ENCODE results near the gene RPS16. TPM values are rescaled to one million over a fixed set of nuclear protein-coding genes. Genes with fewer than 3 reads are reported as not detected.
A peak's percentile ranks its signal among the peaks of the same experiment; 100 is the strongest.

RPS16 gene
- total and polyA plus RNA-seq, 9 of the 15 experiments (the other 6 are each of a cell fraction or from before 2014, with no cell fraction given): 82.6 to 3,671 (median 2,204) TPM

DNA sequence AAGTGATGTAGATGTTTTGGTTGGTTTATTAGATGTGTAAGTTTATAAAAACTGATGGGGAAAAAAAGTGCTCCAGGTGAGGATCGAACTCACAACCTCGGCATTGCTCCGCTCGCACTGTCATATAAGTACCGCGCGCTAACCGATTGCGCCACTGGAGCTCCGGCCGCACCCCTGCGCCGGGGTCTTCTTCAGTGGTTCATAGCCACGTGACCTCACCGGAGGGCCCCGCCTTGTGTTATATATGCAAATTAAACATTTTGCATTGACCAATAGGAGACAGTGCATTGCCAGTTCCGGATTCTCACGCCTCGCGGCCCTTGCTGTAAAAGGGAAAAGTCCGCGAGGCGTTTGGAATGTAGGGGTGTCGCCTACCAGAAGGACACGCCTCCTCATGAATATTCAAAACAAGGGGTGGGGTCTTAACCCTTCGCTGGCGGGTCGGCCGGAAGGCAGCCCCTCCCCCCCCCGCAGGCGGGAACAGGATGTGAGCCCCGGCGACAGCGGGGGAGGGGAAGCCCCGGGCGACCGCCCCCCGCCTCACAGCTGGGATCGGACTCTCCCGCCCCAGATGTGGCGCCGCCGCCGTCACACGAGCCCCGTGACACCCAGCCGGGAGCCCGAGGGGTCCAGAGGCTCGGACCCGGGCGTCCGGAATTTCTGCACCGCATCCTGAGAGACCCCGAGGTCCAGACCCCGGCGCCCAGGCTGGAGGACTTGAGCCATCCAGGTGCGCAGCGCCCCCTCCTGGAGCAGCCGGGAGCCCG is 23.5 kb downstream of the RPS16 start, which contains the start of gene PLEKHG2 (continued):
- TF ChIP-seq, protein P1, sequence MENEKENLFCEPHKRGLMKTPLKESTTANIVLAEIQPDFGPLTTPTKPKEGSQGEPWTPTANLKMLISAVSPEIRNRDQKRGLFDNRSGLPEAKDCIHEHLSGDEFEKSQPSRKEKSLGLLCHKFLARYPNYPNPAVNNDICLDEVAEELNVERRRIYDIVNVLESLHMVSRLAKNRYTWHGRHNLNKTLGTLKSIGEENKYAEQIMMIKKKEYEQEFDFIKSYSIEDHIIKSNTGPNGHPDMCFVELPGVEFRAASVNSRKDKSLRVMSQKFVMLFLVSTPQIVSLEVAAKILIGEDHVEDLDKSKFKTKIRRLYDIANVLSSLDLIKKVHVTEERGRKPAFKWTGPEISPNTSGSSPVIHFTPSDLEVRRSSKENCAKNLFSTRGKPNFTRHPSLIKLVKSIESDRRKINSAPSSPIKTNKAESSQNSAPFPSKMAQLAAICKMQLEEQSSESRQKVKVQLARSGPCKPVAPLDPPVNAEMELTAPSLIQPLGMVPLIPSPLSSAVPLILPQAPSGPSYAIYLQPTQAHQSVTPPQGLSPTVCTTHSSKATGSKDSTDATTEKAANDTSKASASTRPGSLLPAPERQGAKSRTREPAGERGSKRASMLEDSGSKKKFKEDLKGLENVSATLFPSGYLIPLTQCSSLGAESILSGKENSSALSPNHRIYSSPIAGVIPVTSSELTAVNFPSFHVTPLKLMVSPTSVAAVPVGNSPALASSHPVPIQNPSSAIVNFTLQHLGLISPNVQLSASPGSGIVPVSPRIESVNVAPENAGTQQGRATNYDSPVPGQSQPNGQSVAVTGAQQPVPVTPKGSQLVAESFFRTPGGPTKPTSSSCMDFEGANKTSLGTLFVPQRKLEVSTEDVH (IDR thresholded peaks at IDR 0.05; ENCODE audit: low read depth, partially characterized antibody): peak; percentile 64
- TF ChIP-seq ZNF124 (CRISPR knock-in tag; IDR thresholded peaks at IDR 0.05): no peak
- TF ChIP-seq NEUROD1 (IDR thresholded peaks at IDR 0.05; ENCODE audit: borderline replicate concordance, low read depth, low read length, partially characterized antibody): no peak
- TF ChIP-seq SMARCB1 (IDR thresholded peaks at IDR 0.05; ENCODE audit: insufficient read length, low read depth): no peak
- TF ChIP-seq GATAD2B (IDR thresholded peaks at IDR 0.05; ENCODE audit: borderline replicate concordance): peak; percentile 95
- TF ChIP-seq, protein P2, sequence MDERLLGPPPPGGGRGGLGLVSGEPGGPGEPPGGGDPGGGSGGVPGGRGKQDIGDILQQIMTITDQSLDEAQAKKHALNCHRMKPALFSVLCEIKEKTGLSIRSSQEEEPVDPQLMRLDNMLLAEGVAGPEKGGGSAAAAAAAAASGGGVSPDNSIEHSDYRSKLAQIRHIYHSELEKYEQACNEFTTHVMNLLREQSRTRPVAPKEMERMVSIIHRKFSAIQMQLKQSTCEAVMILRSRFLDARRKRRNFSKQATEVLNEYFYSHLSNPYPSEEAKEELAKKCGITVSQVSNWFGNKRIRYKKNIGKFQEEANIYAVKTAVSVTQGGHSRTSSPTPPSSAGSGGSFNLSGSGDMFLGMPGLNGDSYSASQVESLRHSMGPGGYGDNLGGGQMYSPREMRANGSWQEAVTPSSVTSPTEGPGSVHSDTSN (CRISPR knock-in tag; IDR thresholded peaks at IDR 0.05; ENCODE audit: low read depth): 0 out of 2 replicates have a peak, but pooled peaks have one; percentile 18
- TF ChIP-seq, protein P2 (tag; conservative IDR thresholded peaks at IDR 0.05; ENCODE audit: low read depth): no peak; the same call in 1 of the 2 replicates
- TF ChIP-seq PHF8 (IDR thresholded peaks at IDR 0.05; ENCODE audit: borderline replicate concordance, low read length): peak; percentile 67; the same call in 1 of the 2 replicates
- TF ChIP-seq, protein P3, sequence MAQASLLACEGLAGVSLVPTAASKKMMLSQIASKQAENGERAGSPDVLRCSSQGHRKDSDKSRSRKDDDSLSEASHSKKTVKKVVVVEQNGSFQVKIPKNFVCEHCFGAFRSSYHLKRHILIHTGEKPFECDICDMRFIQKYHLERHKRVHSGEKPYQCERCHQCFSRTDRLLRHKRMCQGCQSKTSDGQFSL (CRISPR knock-in tag; IDR thresholded peaks at IDR 0.05): peak; percentile 4; the same call in 1 of the 2 replicates
- TF ChIP-seq, protein P3 (tag; IDR thresholded peaks at IDR 0.05): peak in 1 of 2 experiments; percentile 79; a peak in 1 of 4 replicates
- TF ChIP-seq, protein P4, sequence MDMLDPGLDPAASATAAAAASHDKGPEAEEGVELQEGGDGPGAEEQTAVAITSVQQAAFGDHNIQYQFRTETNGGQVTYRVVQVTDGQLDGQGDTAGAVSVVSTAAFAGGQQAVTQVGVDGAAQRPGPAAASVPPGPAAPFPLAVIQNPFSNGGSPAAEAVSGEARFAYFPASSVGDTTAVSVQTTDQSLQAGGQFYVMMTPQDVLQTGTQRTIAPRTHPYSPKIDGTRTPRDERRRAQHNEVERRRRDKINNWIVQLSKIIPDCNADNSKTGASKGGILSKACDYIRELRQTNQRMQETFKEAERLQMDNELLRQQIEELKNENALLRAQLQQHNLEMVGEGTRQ (CRISPR knock-in tag; IDR thresholded peaks at IDR 0.05): peak; percentile 87
- TF ChIP-seq, protein P5, sequence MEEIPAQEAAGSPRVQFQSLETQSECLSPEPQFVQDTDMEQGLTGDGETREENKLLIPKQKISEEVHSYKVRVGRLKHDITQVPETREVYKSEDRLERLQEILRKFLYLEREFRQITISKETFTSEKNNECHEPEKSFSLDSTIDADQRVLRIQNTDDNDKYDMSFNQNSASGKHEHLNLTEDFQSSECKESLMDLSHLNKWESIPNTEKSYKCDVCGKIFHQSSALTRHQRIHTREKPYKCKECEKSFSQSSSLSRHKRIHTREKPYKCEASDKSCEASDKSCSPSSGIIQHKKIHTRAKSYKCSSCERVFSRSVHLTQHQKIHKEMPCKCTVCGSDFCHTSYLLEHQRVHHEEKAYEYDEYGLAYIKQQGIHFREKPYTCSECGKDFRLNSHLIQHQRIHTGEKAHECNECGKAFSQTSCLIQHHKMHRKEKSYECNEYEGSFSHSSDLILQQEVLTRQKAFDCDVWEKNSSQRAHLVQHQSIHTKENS (CRISPR knock-in tag; IDR thresholded peaks at IDR 0.05): no peak
- no peak for TF ChIP-seq ZNF133 (CRISPR knock-in tag; IDR thresholded peaks at IDR 0.05)
- TF ChIP-seq SIN3A (IDR thresholded peaks at IDR 0.05; ENCODE audit: borderline replicate concordance in 2 of 2, control insufficient read depth in 1 of 2, low read depth in 2 of 2, low read length in 2 of 2): peak; percentile 63 to 91; a peak in 3 of 4 replicates
- no peak for TF ChIP-seq PHTF2 (CRISPR knock-in tag; IDR thresholded peaks at IDR 0.05)
- TF ChIP-seq ATF7 (IDR thresholded peaks at IDR 0.05): peak; percentile 95
- peak; percentile 87 for TF ChIP-seq HMGN3 (IDR thresholded peaks at IDR 0.05; ENCODE audit: borderline replicate concordance, extremely low read depth, insufficient read length, low read depth, low read length)

Data from K562 (cell line).